Measurements from ENCODE around the gene TTC23. TPM values are rescaled to one million over a fixed set of nuclear protein-coding genes. Genes with fewer than 3 reads are reported as not detected.

TTC23 gene
- polyA plus RNA-seq, 1 donor (not counting 4 experiments of a cell fraction or from before 2014, with no cell fraction given), result 6.7 TPM

GRCh38 chr15:99096173-99096893 is 153.0 kb downstream of the TTC23 start:
- no peaks in the 10 kb centered on the region for H3K4me1 ChIP-seq (ENCODE audit: control insufficient read depth, extremely low read depth, insufficient read depth, low read length)
- no peaks in the 10 kb centered on the region for H3K9me1 ChIP-seq (ENCODE audit: control insufficient read depth, extremely low read depth, insufficient read depth, low read length)
- H3K9ac ChIP-seq (ENCODE audit: control insufficient read depth, extremely low read depth, insufficient read depth, low read length), result no peak overlapping the region
- H3K4me2 ChIP-seq (ENCODE audit: control insufficient read depth, extremely low read depth, insufficient read depth, low read depth, low read length), result no peak overlapping the region
- DNase-seq (ENCODE audit: low read depth, low spot score), result no peak
- TF ChIP-seq EZH2 (IDR thresholded peaks at IDR 0.05; ENCODE audit: low read length) (no peak), CTCF (optimal IDR thresholded peaks at IDR 0.05 in 1 of 3, IDR thresholded peaks at IDR 0.05 in 1 of 3, conservative IDR thresholded peaks at IDR 0.05 in 1 of 3; ENCODE audit: extremely low read depth in 1 of 3, insufficient read depth in 2 of 3, low read length in 3 of 3) (no peak)
- no peaks in the 10 kb centered on the region for H3K36me3 ChIP-seq (ENCODE audit: control insufficient read depth in 2 of 2, extremely low read depth in 1 of 2, insufficient read depth in 2 of 2, low read length in 2 of 2)
- H4K20me1 ChIP-seq (ENCODE audit: control insufficient read depth, extremely low read depth, insufficient read depth, low read length), result no peaks in the 10 kb centered on the region
- H3K79me2 ChIP-seq (ENCODE audit: control insufficient read depth, insufficient read depth, low read length), result no peaks in the 10 kb centered on the region
- no peak overlapping the region for H2AFZ ChIP-seq (ENCODE audit: control insufficient read depth, low read length)
- peaks cover 25% of the 10 kb centered on the region for H3K27me3 ChIP-seq (ENCODE audit: control insufficient read depth, extremely low read depth, insufficient read depth, low read length)
- H3K27ac ChIP-seq (ENCODE audit: control insufficient read depth, insufficient read depth, low read length), result no peak overlapping the region
- H3K9me3 ChIP-seq (ENCODE audit: control insufficient read depth, low read depth, low read length), result no peaks in the 10 kb centered on the region
- H3K4me3 ChIP-seq (ENCODE audit: control insufficient read depth in 2 of 3, extremely low read depth in 1 of 3, insufficient read depth in 2 of 3, low read depth in 1 of 3, low read length in 3 of 3), result no peak overlapping the region
- FAIRE-seq, result no peak
- dilution Hi-C loops (cut with MboI; ENCODE audit: extremely low pct_ligation_motif_present, low sequenced_read_pairs), result no loop called here

GRCh38 chr15:99095626-99096025 is 153.8 kb downstream of the TTC23 start:
- Histone ChIP-seq H3K27me3 (ENCODE audit: control insufficient read depth, extremely low read depth, insufficient read depth, low read length) (peaks cover 25% of the 10 kb centered on the region), H3K9me1 (ENCODE audit: control insufficient read depth, extremely low read depth, insufficient read depth, low read length) (no peaks in the 10 kb centered on the region), H2AFZ (ENCODE audit: control insufficient read depth, low read length) (no peak overlapping the region), H3K36me3 (ENCODE audit: control insufficient read depth in 2 of 2, extremely low read depth in 1 of 2, insufficient read depth in 2 of 2, low read length in 2 of 2) (no peaks in the 10 kb centered on the region), H3K4me2 (ENCODE audit: control insufficient read depth, extremely low read depth, insufficient read depth, low read depth, low read length) (no peak overlapping the region), H3K79me2 (ENCODE audit: control insufficient read depth, insufficient read depth, low read length) (no peaks in the 10 kb centered on the region), H3K4me1 (ENCODE audit: control insufficient read depth, extremely low read depth, insufficient read depth, low read length) (no peaks in the 10 kb centered on the region), H4K20me1 (ENCODE audit: control insufficient read depth, extremely low read depth, insufficient read depth, low read length) (no peaks in the 10 kb centered on the region), H3K9me3 (ENCODE audit: control insufficient read depth, low read depth, low read length) (no peaks in the 10 kb centered on the region), H3K9ac (ENCODE audit: control insufficient read depth, extremely low read depth, insufficient read depth, low read length) (no peak overlapping the region), H3K4me3 (ENCODE audit: control insufficient read depth in 2 of 3, extremely low read depth in 1 of 3, insufficient read depth in 2 of 3, low read depth in 1 of 3, low read length in 3 of 3) (no peak overlapping the region), H3K27ac (ENCODE audit: control insufficient read depth, insufficient read depth, low read length) (no peak overlapping the region)
- FAIRE-seq (no peak), DNase-seq (ENCODE audit: low read depth, low spot score) (no peak)
- no peak for TF ChIP-seq EZH2 (IDR thresholded peaks at IDR 0.05; ENCODE audit: low read length)
- no peak for TF ChIP-seq CTCF (optimal IDR thresholded peaks at IDR 0.05 in 1 of 3, IDR thresholded peaks at IDR 0.05 in 1 of 3, conservative IDR thresholded peaks at IDR 0.05 in 1 of 3; ENCODE audit: extremely low read depth in 1 of 3, insufficient read depth in 2 of 3, low read length in 3 of 3)
- dilution Hi-C loops (cut with MboI; ENCODE audit: extremely low pct_ligation_motif_present, low sequenced_read_pairs), result no loop called here
